Measurements from ENCODE around the gene SELP. TPM values are rescaled to one million over a fixed set of nuclear protein-coding genes. Genes with fewer than 3 reads are reported as not detected.
A peak's percentile ranks its signal among the peaks of the same experiment; 100 is the strongest.

SELP gene
- total and polyA plus RNA-seq, 2 of the 13 experiments (the other 11 are each of a cell fraction or from before 2014, with no cell fraction given): 0.11 TPM; not detected in 1

GRCh38 chr1:169565335-169566271 lies 64.3 kb downstream of the SELP start (continued):
- TF ChIP-seq HMGXB3 (CRISPR knock-in tag; IDR thresholded peaks at IDR 0.05; ENCODE audit: borderline replicate concordance) (no peak), ZNF317 (CRISPR knock-in tag; IDR thresholded peaks at IDR 0.05) (0 out of 2 replicates have a peak, but pooled peaks have one; percentile 24), CEBPB (IDR thresholded peaks at IDR 0.05; ENCODE audit: borderline replicate concordance, low read depth, low read length) (peak; percentile 86), ZNF709 (CRISPR knock-in tag; IDR thresholded peaks at IDR 0.05) (no peak), ZNF253 (CRISPR knock-in tag; IDR thresholded peaks at IDR 0.05; ENCODE audit: borderline replicate concordance) (no peak), ELF3 (CRISPR knock-in tag; IDR thresholded peaks at IDR 0.05) (peak; percentile 60; the same call in 1 of the 2 replicates), HES4 (CRISPR knock-in tag; IDR thresholded peaks at IDR 0.05; ENCODE audit: borderline replicate concordance) (no peak), GLMP (CRISPR knock-in tag; IDR thresholded peaks at IDR 0.05; ENCODE audit: borderline replicate concordance) (no peak), TMF1 (CRISPR knock-in tag; IDR thresholded peaks at IDR 0.05; ENCODE audit: low read depth) (no peak), EHMT2 (IDR thresholded peaks at IDR 0.05; ENCODE audit: borderline replicate concordance, low read depth, low read length) (peak; percentile 49; the same call in 1 of the 2 replicates), FOXA3 (CRISPR knock-in tag; IDR thresholded peaks at IDR 0.05) (peak; percentile 51; the same call in 1 of the 2 replicates), SIN3B (IDR thresholded peaks at IDR 0.05; ENCODE audit: low read length) (no peak), SRF (IDR thresholded peaks at IDR 0.05; ENCODE audit: low read depth, low read length) (no peak), PHF20 (CRISPR knock-in tag; IDR thresholded peaks at IDR 0.05) (no peak), ERF (CRISPR knock-in tag; IDR thresholded peaks at IDR 0.05) (0 out of 2 replicates have a peak, but pooled peaks have one; percentile 43), NR2C2 (CRISPR knock-in tag; IDR thresholded peaks at IDR 0.05; ENCODE audit: borderline replicate concordance) (peak; percentile 49; the same call in 1 of the 2 replicates), MIXL1 (CRISPR knock-in tag; IDR thresholded peaks at IDR 0.05) (peak; percentile 64; the same call in 1 of the 2 replicates), ETV5 (CRISPR knock-in tag; IDR thresholded peaks at IDR 0.05; ENCODE audit: borderline replicate concordance) (no peak; the same call in 1 of the 2 replicates), KLF16 (CRISPR knock-in tag; IDR thresholded peaks at IDR 0.05) (0 out of 4 replicates have a peak, but pooled peaks of 1 of the 2 experiments have one; percentile 21), ONECUT2 (CRISPR knock-in tag; IDR thresholded peaks at IDR 0.05) (no peak), KDM1A (CRISPR knock-in tag; IDR thresholded peaks at IDR 0.05) (0 out of 2 replicates have a peak, but pooled peaks have one; percentile 11)
- TF ChIP-seq, protein P1, sequence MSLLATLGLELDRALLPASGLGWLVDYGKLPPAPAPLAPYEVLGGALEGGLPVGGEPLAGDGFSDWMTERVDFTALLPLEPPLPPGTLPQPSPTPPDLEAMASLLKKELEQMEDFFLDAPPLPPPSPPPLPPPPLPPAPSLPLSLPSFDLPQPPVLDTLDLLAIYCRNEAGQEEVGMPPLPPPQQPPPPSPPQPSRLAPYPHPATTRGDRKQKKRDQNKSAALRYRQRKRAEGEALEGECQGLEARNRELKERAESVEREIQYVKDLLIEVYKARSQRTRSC (CRISPR knock-in tag; IDR thresholded peaks at IDR 0.05; ENCODE audit: low read depth): no peak
- TF ChIP-seq, protein P2, sequence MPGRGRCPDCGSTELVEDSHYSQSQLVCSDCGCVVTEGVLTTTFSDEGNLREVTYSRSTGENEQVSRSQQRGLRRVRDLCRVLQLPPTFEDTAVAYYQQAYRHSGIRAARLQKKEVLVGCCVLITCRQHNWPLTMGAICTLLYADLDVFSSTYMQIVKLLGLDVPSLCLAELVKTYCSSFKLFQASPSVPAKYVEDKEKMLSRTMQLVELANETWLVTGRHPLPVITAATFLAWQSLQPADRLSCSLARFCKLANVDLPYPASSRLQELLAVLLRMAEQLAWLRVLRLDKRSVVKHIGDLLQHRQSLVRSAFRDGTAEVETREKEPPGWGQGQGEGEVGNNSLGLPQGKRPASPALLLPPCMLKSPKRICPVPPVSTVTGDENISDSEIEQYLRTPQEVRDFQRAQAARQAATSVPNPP (CRISPR knock-in tag; IDR thresholded peaks at IDR 0.05): no peak

Measured in HepG2 (cell line).